MM.1S (cell line): ENCODE measurements around the gene CCDC185.

ENCODE experiments used
- DNase-seq: peaks from one replicate; pipeline ENCODE4 v3.0.0-alpha.2; 2015
- H2AFZ ChIP-seq: fragments of 300-600 bp; sonication (generic); 2 replicates; pipeline ENCODE4 v1.6.0; 2016; ENCODE audit warnings: antibody characterized with exemption, low read length
- H3F3A ChIP-seq: fragments of 300-600 bp; sonication (generic); 2 replicates; pipeline ENCODE4 v1.6.1; 2016; ENCODE audit warnings: mild to moderate bottlenecking, antibody characterized with exemption, low read length, moderate library complexity, mixed read lengths; ENCODE audit not compliant: insufficient read depth
- H3K27ac ChIP-seq: fragments of 300-600 bp; sonication (generic); 2 replicates; pipeline ENCODE4 v1.5.1; 2016; ENCODE audit warnings: mild to moderate bottlenecking, low read length
- H3K27me3 ChIP-seq: fragments of 300-600 bp; sonication (generic); replicated peaks from 2 replicates; pipeline ENCODE4 v1.6.0; 2016; ENCODE audit warnings: low read length; ENCODE audit not compliant: insufficient read depth
- H3K36me3 ChIP-seq: fragments of 300-600 bp; sonication (generic); replicated peaks from 2 replicates; pipeline ENCODE4 v1.6.1; 2016; ENCODE audit warnings: mild to moderate bottlenecking, low read length, mixed read lengths; ENCODE audit not compliant: insufficient read depth
- H3K4me1 ChIP-seq: fragments of 300-600 bp; sonication (generic); 2 replicates; pipeline ENCODE4 v1.6.1; 2016; ENCODE audit warnings: low read length, mixed read lengths
- H3K4me2 ChIP-seq: fragments of 300-600 bp; sonication (generic); 2 replicates; pipeline ENCODE4 v1.6.0; 2016; ENCODE audit warnings: low read depth, low read length
- H3K4me3 ChIP-seq: fragments of 300-600 bp; sonication (generic); 2 replicates; pipeline ENCODE4 v1.5.1; 2016; ENCODE audit warnings: low read length, mixed read lengths
- H3K79me2 ChIP-seq: fragments of 300-600 bp; sonication (generic); 2 replicates; pipeline ENCODE4 v1.6.1; 2016; ENCODE audit warnings: mixed run types, low read length, mixed read lengths
- H3K9ac ChIP-seq: fragments of 300-600 bp; sonication (generic); 2 replicates; pipeline ENCODE4 v1.6.1; 2016; ENCODE audit warnings: low read length, mixed read lengths
- H3K9me2 ChIP-seq: fragments of 300-600 bp; sonication (generic); replicated peaks from 2 replicates; pipeline ENCODE4 v1.6.1; 2016; ENCODE audit warnings: mild to moderate bottlenecking, low read length, mixed read lengths; ENCODE audit not compliant: insufficient read depth
- H3K9me3 ChIP-seq: fragments of 300-600 bp; sonication (generic); replicated peaks from 2 replicates; pipeline ENCODE4 v1.6.1; 2016; ENCODE audit warnings: mild to moderate bottlenecking, low read length, mixed read lengths; ENCODE audit not compliant: insufficient read depth
- H4K20me1 ChIP-seq: fragments of 300-600 bp; sonication (generic); 2 replicates; pipeline ENCODE4 v1.6.1; 2016; ENCODE audit warnings: mild to moderate bottlenecking, low read length, moderate library complexity, mixed read lengths; ENCODE audit not compliant: insufficient read depth
- CTCF ChIP-seq: fragments of 300-600 bp; sonication (generic); IDR thresholded peaks from 2 replicates; pipeline ENCODE4 v1.5.1; 2016; ENCODE audit warnings: antibody characterized with exemption, low read length, mixed read lengths
- EZH2 ChIP-seq: fragments of 300-600 bp; sonication (generic); optimal IDR thresholded peaks from 2 replicates; pipeline ENCODE3; 2017; ENCODE audit warnings: low read depth, mild to moderate bottlenecking, antibody characterized with exemption, low read length, mixed read lengths
- EZH2phosphoT487 ChIP-seq: fragments of 300-600 bp; sonication (generic); IDR thresholded peaks from 2 replicates; pipeline ENCODE4 v1.6.1; 2018; ENCODE audit warnings: antibody characterized with exemption, low read length

Gene CCDC185

DNA sequence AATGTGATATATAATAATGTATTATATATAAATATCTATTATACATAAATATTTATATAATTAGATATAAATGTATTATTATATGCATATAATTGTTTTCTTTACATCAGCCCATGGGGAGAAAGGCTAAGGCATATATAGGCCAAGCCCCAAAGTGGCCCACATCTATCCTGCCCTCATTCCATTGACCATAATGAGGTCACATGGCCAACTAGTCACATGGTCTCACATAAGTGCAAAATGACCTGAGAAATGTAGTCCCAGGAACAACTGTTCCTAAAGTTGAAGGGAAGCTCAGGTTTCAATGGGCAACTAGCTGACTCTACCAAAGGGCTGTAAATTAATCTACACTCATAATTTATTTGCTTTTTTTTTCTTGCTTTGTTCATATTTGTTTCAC is 14.5 kb upstream of the CCDC185 start:
- no peaks in the 10 kb centered on the region for H3F3A ChIP-seq
- DNase-seq = no peak
- H3K27me3 ChIP-seq = no peaks in the 10 kb centered on the region
- H3K9me2 ChIP-seq = no peaks in the 10 kb centered on the region
- no peaks in the 10 kb centered on the region for H3K9me3 ChIP-seq
- no peak overlapping the region for H2AFZ ChIP-seq
- H3K9ac ChIP-seq = no peak overlapping the region
- H3K79me2 ChIP-seq = no peaks in the 10 kb centered on the region
- H3K4me2 ChIP-seq = no peak overlapping the region
- no peaks in the 10 kb centered on the region for H4K20me1 ChIP-seq
- H3K36me3 ChIP-seq = no peaks in the 10 kb centered on the region
- no peak overlapping the region for H3K27ac ChIP-seq
- TF ChIP-seq EZH2phosphoT487 = no peak
- no peaks in the 10 kb centered on the region for H3K4me1 ChIP-seq
- no peak overlapping the region for H3K4me3 ChIP-seq

DNA sequence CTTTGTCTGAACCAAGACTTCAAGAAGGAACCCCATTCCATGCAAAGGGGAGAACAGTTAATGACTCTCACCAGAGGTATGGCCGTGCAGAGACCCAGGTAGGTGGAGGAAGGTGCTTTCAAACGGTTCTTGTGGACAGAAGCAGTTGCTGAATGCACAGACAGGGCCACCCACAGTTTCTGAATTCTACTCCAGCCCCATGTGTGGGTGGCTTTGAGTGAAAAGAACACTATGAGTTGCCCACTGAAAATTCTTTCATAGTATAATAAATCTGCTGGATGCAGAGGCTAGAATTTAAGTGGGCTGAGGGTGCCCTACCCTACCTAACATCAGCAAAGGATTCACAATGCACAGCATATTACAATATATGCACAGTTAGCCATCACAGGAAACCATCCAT is 7.2 kb upstream of the CCDC185 start:
- TF ChIP-seq EZH2phosphoT487 (no peak), EZH2 (no peak), CTCF (no peak)
- H3K27ac ChIP-seq = no peak overlapping the region
- no peak overlapping the region for H3K4me3 ChIP-seq
- no peaks in the 10 kb centered on the region for H3K36me3 ChIP-seq
- H3K4me2 ChIP-seq = no peak overlapping the region
- no peaks in the 10 kb centered on the region for H3F3A ChIP-seq
- no peaks in the 10 kb centered on the region for H3K79me2 ChIP-seq
- H4K20me1 ChIP-seq = no peaks in the 10 kb centered on the region
- DNase-seq = no peak
- H3K27me3 ChIP-seq = no peaks in the 10 kb centered on the region
- H3K9ac ChIP-seq = no peak overlapping the region
- H3K9me3 ChIP-seq = no peaks in the 10 kb centered on the region
- H3K9me2 ChIP-seq = no peaks in the 10 kb centered on the region
- H3K4me1 ChIP-seq = no peaks in the 10 kb centered on the region
- no peak overlapping the region for H2AFZ ChIP-seq

DNA sequence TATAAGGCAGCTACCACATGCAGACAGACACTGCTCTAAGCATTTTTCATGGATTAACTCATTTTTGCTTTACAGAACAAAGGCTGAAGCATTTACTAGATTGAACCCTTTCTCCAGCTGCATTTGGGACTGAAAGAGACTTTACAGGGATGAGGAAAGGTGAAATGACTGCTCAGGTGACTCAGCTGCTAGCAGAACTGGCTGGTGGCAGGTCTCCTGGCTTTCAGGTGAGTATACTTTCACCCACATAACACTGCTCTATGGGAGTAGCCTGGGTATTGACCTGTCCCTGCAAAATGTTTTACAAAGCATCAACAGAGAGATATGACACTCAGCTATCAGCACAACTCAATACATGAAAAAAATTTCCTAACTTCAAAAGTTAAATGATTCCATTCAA is 2.6 kb upstream of the CCDC185 start:
- no peaks in the 10 kb centered on the region for H3K79me2 ChIP-seq
- H3K9ac ChIP-seq = no peak overlapping the region
- H3K9me3 ChIP-seq = no peaks in the 10 kb centered on the region
- H4K20me1 ChIP-seq = no peaks in the 10 kb centered on the region
- no peak overlapping the region for H2AFZ ChIP-seq
- no peaks in the 10 kb centered on the region for H3K36me3 ChIP-seq
- no peak for DNase-seq
- TF ChIP-seq CTCF (no peak), EZH2 (no peak), EZH2phosphoT487 (no peak)
- H3K9me2 ChIP-seq = no peaks in the 10 kb centered on the region
- H3K4me2 ChIP-seq = no peak overlapping the region
- no peaks in the 10 kb centered on the region for H3F3A ChIP-seq
- H3K4me3 ChIP-seq = no peak overlapping the region
- no peak overlapping the region for H3K27ac ChIP-seq
- H3K27me3 ChIP-seq = no peaks in the 10 kb centered on the region
- H3K4me1 ChIP-seq = no peaks in the 10 kb centered on the region

- H3F3A ChIP-seq = no peaks in the 10 kb centered on the region
- H3K4me2 ChIP-seq = no peak overlapping the region
- H2AFZ ChIP-seq = no peak overlapping the region
- H3K9me3 ChIP-seq = no peaks in the 10 kb centered on the region
- no peaks in the 10 kb centered on the region for H4K20me1 ChIP-seq
- H3K9me2 ChIP-seq = no peaks in the 10 kb centered on the region
- DNase-seq = no peak
- TF ChIP-seq CTCF (no peak), EZH2 (no peak), EZH2phosphoT487 (no peak)
- no peaks in the 10 kb centered on the region for H3K4me1 ChIP-seq
- H3K36me3 ChIP-seq = no peaks in the 10 kb centered on the region
- H3K27me3 ChIP-seq = no peaks in the 10 kb centered on the region
- H3K9ac ChIP-seq = no peak overlapping the region
- no peak overlapping the region for H3K27ac ChIP-seq
- no peak overlapping the region for H3K4me3 ChIP-seq
- no peaks in the 10 kb centered on the region for H3K79me2 ChIP-seq
These were observed 1.0 kb downstream of the CCDC185 start for GRCh38 chr1:223394242-223394641.
